ENCODE measurements around the gene PI4KA.
"Not testable (repeated sequence)": the region's sequence is repeated elsewhere in the genome, so short reads cannot be mapped to it uniquely, and the experiment has no call there.

The PI4KA gene

GRCh38 chr22:20720692-20721408 lies 137.8 kb downstream of the PI4KA start:
- DNase-seq: no peak

- DNase-seq: peak; percentile 73
Measured at GRCh38 chr22:20718727-20719126, 139.9 kb downstream of the PI4KA start.

- not testable (repeated sequence) for DNase-seq
Measured at GRCh38 chr22:20717981-20718380, 140.6 kb downstream of the PI4KA start.

- not testable (repeated sequence) for DNase-seq
Measured at GRCh38 chr22:20717213-20717866, 141.3 kb downstream of the PI4KA start.

GRCh38 chr22:20713116-20713515 lies 145.5 kb downstream of the PI4KA start:
- not testable (repeated sequence) for DNase-seq

GRCh38 chr22:20709966-20710365 lies 148.6 kb downstream of the PI4KA start:
- not testable (repeated sequence) for DNase-seq

GRCh38 chr22:20707549-20708118 lies 151.0 kb downstream of the PI4KA start:
- DNase-seq: not testable (repeated sequence)

- DNase-seq: peak; percentile 21
Measured at GRCh38 chr22:20703816-20704609, 154.6 kb downstream of the PI4KA start.

- not testable (repeated sequence) for DNase-seq
Measured at GRCh38 chr22:20703414-20703806, 155.2 kb downstream of the PI4KA start.

- peak; percentile 93 for DNase-seq
Measured at GRCh38 chr22:20702546-20703413, 155.8 kb downstream of the PI4KA start.

GRCh38 chr22:20702175-20702545 lies 156.5 kb downstream of the PI4KA start:
- DNase-seq: not testable (repeated sequence)

GRCh38 chr22:20701680-20702136 lies 156.9 kb downstream of the PI4KA start:
- peak; percentile 14 for DNase-seq

GRCh38 chr22:20700347-20700746 lies 158.3 kb downstream of the PI4KA start:
- DNase-seq: not testable (repeated sequence)

- DNase-seq: not testable (repeated sequence)
Measured at GRCh38 chr22:20699856-20700255, 158.8 kb downstream of the PI4KA start.

GRCh38 chr22:20697481-20698113 lies 161.0 kb downstream of the PI4KA start:
- DNase-seq: peak; percentile 62

- not testable (repeated sequence) for DNase-seq
Measured at GRCh38 chr22:20696056-20696455, 162.6 kb downstream of the PI4KA start.

GRCh38 chr22:20695205-20695604 lies 163.4 kb downstream of the PI4KA start:
- DNase-seq: not testable (repeated sequence)

GRCh38 chr22:20694256-20694655 lies 164.4 kb downstream of the PI4KA start:
- not testable (repeated sequence) for DNase-seq

GRCh38 chr22:20692926-20693325 lies 165.7 kb downstream of the PI4KA start:
- DNase-seq: not testable (repeated sequence)

- DNase-seq: not testable (repeated sequence)
Measured at GRCh38 chr22:20690586-20691317, 167.9 kb downstream of the PI4KA start.
